K562 (cell line): ENCODE results near the gene TRIM27. TPM values are rescaled to one million over a fixed set of nuclear protein-coding genes. Genes with fewer than 3 reads are reported as not detected.
A peak's percentile ranks its signal among the peaks of the same experiment; 100 is the strongest.

Experiments used
- ELF1 ChIP-seq: fragments of 200-800 bp; sonication (Bioruptor generic); IDR thresholded peaks from 2 replicates; pipeline ENCODE4 v1.6.1; 2016; ENCODE audit warnings: missing genetic modification characterization, missing compliant biosample characterization
- EP400 ChIP-seq: fragments of 450-650 bp; IDR thresholded peaks from 2 replicates; pipeline ENCODE4 v1.6.1; 2017; ENCODE audit warnings: antibody characterized with exemption, mild to moderate bottlenecking, moderate library complexity
- ESRRB ChIP-seq: fragments of 250-450 bp; sonication (Bioruptor Pico); IDR thresholded peaks from 2 replicates; pipeline ENCODE4 v1.5.0; 2020; ENCODE audit warnings: mild to moderate bottlenecking, moderate library complexity, borderline replicate concordance
- MAX ChIP-seq: sonication (generic); formaldehyde crosslinking; IDR thresholded peaks from 2 replicates; pipeline ENCODE4 v1.9.0; 2022; ENCODE audit warnings: mild to moderate bottlenecking, missing genetic modification reagents
- SP1 ChIP-seq: sonication (generic); formaldehyde crosslinking; IDR thresholded peaks from 2 replicates; pipeline ENCODE4 v1.8.1; 2022; ENCODE audit warnings: mild to moderate bottlenecking, missing genetic modification reagents
- TCF7L2 ChIP-seq: fragments of 150-350 bp; IDR thresholded peaks from 2 replicates; pipeline ENCODE4 v1.6.1; 2016; ENCODE audit warnings: low read depth, mild to moderate bottlenecking, low read length, moderate library complexity
- THAP12 ChIP-seq: fragments of 250-450 bp; sonication (Bioruptor Pico); IDR thresholded peaks from 2 replicates; pipeline ENCODE4 v1.9.0; 2021; ENCODE audit warnings: mild to moderate bottlenecking, inconsistent platforms
- ZBTB40 ChIP-seq, 2 experiments: fragments of 450-650 bp in 1 of 2; sonication (generic) in 1 of 2; formaldehyde crosslinking in 1 of 2; IDR thresholded peaks; 2 replicates each; pipeline versions ENCODE4 v1.7.1 to v1.9.0; 2016 to 2022; ENCODE audit warnings: inconsistent platforms in 1 of 2, mild to moderate bottlenecking in 1 of 2, missing genetic modification reagents in 1 of 2
- ZBTB5 ChIP-seq: fragments of 450-650 bp; IDR thresholded peaks from 2 replicates; pipeline ENCODE4 v1.6.1; 2017; ENCODE audit warnings: antibody characterized with exemption
- polyA plus RNA-seq, 8 experiments: library from polyadenylated mRNA; depleted of rRNA in 4 of 8; stranded (reverse) in 5 of 8; unstranded in 3 of 8; fragments of >200 nt; fragmentation: Nextera tagmentation in 2 of 8; fragmentation: Illumina TruSeq in 1 of 8; extraction: Ambion mirVana in 2 of 8; extraction: Trizol in 1 of 8; gene quantifications; 2 replicates each; pipeline versions ENCODE4 v1.2.1 to v1.2.3, GENCODE V29; 2011 to 2014; ENCODE audit warnings: inconsistent platforms in 1 of 8, missing spikeins in 1 of 8
- total RNA-seq, 7 experiments: library from RNA; depleted of rRNA in 6 of 7; stranded (reverse); fragments of >200 nt in 6 of 7; fragmentation: Illumina TruSeq in 2 of 7; extraction: Trizol in 2 of 7; gene quantifications; 2 replicates each; pipeline versions ENCODE4 v1.2.1 to v1.2.3, GENCODE V29; 2011 to 2021; ENCODE audit warnings: low replicate concordance in 1 of 7
- TF ChIP-seq, protein P1 (sequence below): fragments of 450-650 bp; IDR thresholded peaks from 2 replicates; pipeline ENCODE4 v1.6.1; 2016; ENCODE audit warnings: mild to moderate bottlenecking

The TRIM27 gene
- total and polyA plus RNA-seq, 9 of the 15 experiments (the other 6 are each of a cell fraction or from before 2014, with no cell fraction given): 37.7 to 235 (median 122) TPM

- TF ChIP-seq ZBTB5: no peak
- TF ChIP-seq THAP12 (CRISPR knock-in tag): 0 out of 2 replicates have a peak, but pooled peaks have one; percentile 5
- 0 out of 2 replicates have a peak, but pooled peaks have one; percentile 21 for TF ChIP-seq ELF1
- TF ChIP-seq, protein P1, sequence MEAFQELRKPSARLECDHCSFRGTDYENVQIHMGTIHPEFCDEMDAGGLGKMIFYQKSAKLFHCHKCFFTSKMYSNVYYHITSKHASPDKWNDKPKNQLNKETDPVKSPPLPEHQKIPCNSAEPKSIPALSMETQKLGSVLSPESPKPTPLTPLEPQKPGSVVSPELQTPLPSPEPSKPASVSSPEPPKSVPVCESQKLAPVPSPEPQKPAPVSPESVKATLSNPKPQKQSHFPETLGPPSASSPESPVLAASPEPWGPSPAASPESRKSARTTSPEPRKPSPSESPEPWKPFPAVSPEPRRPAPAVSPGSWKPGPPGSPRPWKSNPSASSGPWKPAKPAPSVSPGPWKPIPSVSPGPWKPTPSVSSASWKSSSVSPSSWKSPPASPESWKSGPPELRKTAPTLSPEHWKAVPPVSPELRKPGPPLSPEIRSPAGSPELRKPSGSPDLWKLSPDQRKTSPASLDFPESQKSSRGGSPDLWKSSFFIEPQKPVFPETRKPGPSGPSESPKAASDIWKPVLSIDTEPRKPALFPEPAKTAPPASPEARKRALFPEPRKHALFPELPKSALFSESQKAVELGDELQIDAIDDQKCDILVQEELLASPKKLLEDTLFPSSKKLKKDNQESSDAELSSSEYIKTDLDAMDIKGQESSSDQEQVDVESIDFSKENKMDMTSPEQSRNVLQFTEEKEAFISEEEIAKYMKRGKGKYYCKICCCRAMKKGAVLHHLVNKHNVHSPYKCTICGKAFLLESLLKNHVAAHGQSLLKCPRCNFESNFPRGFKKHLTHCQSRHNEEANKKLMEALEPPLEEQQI: peak; percentile 78
- no peak for TF ChIP-seq ESRRB
- peak; percentile 85 for TF ChIP-seq ZBTB40 (IDR thresholded peaks at IDR 0.05)
- TF ChIP-seq ZBTB40 (CRISPR knock-in tag; IDR thresholded peaks at IDR 0.05): no peak
- TF ChIP-seq MAX (CRISPR knock-in tag): no peak
- no peak for TF ChIP-seq TCF7L2
- TF ChIP-seq SP1: peak; percentile 62
- peak; percentile 35 for TF ChIP-seq EP400
These were observed 20.7 kb upstream of the TRIM27 start (continued) for GRCh38 chr6:28944412-28944865.
